Progenitor cell of endocrine pancreas (in vitro differentiated cells): Measurements from ENCODE around the gene PCBP3. TPM values are rescaled to one million over a fixed set of nuclear protein-coding genes. Genes with fewer than 3 reads are reported as not detected.

ENCODE experiments used
- DNase-seq: peaks from one replicate; pipeline ENCODE4 v3.0.0; 2021; ENCODE audit warnings: low spot score; ENCODE audit not compliant: unreplicated experiment
- H3K27ac Mint-ChIP-seq: 2 replicates; pipeline ENCODE4 v1.8.0; 2021; ENCODE audit warnings: mild to moderate bottlenecking, moderate library complexity, mixed read lengths
- H3K27me3 Mint-ChIP-seq: 2 replicates; pipeline ENCODE4 v1.8.0; 2021; ENCODE audit warnings: mixed read lengths
- H3K36me3 Mint-ChIP-seq: 2 replicates; pipeline ENCODE4 v1.8.0; 2022; ENCODE audit warnings: mixed read lengths; ENCODE audit not compliant: insufficient read depth
- H3K4me1 Mint-ChIP-seq: 2 replicates; pipeline ENCODE4 v1.8.0; 2021; ENCODE audit warnings: low read depth, mixed read lengths
- H3K4me3 Mint-ChIP-seq: 2 replicates; pipeline ENCODE4 v1.8.0; 2021; ENCODE audit warnings: low read depth, mild to moderate bottlenecking, moderate library complexity, mixed read lengths
- H3K9me3 Mint-ChIP-seq: 2 replicates; pipeline ENCODE4 v1.8.0; 2021; ENCODE audit warnings: low read depth, mixed read lengths
- total RNA-seq: library from RNA; stranded (reverse); gene quantifications from 2 replicates; pipeline ENCODE4 v1.2.1, GENCODE V29; 2021
- TF ChIP-seq, protein P1 (sequence below): fragments of 200-600 bp; sonication (generic); IDR thresholded peaks from one replicate; pipeline ENCODE4 v1.5.0; 2021; ENCODE audit warnings: antibody characterized with exemption, mild to moderate bottlenecking; ENCODE audit not compliant: unreplicated experiment

PCBP3 gene
- total RNA-seq, 1 donor from 2014 or later, result 3.7 TPM

DNA sequence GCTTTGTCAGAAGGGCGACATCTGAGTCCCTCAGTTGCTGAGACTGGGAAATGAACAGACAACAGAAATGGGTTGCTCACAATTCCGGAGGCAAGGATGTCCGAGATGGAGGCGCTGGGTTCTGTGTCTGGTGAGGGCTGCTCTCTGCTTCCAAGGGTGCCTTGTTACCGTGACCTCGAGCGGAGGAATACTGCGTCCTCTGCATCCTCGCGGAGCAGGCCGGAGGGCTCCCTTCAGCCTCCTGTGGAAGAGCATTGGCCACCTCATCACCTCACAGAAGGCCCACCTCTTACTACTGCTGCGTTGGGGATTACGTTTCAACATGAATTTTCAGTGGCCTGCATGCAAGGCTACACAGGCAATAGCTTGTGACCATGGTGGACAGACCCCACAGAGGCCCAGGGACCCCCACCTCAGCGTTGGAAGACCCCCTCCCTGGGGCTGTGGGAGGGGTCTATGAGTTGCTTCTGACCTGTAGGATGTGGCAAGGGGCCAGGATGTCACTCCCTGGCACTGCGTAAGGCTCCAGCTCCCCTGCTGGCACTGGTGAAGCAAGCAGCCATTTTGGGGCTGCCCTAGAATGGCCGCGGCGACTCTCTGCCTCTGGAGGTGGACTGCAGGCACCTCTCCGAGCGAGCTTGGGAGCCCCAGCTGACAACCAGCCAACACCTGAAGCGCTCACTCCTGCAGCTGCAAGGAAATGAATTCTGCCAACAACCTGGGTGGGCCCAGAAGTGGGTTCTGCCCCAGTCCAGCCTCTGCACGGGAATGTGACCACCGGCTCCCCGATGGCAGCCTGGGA is 301.7 kb downstream of the PCBP3 start:
- TF ChIP-seq, protein P1, sequence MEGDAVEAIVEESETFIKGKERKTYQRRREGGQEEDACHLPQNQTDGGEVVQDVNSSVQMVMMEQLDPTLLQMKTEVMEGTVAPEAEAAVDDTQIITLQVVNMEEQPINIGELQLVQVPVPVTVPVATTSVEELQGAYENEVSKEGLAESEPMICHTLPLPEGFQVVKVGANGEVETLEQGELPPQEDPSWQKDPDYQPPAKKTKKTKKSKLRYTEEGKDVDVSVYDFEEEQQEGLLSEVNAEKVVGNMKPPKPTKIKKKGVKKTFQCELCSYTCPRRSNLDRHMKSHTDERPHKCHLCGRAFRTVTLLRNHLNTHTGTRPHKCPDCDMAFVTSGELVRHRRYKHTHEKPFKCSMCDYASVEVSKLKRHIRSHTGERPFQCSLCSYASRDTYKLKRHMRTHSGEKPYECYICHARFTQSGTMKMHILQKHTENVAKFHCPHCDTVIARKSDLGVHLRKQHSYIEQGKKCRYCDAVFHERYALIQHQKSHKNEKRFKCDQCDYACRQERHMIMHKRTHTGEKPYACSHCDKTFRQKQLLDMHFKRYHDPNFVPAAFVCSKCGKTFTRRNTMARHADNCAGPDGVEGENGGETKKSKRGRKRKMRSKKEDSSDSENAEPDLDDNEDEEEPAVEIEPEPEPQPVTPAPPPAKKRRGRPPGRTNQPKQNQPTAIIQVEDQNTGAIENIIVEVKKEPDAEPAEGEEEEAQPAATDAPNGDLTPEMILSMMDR, result no peak
- Mint-ChIP-seq H3K27me3 (peaks cover 6% of the 10 kb centered on the region), H3K4me3 (no peak overlapping the region), H3K27ac (no peak overlapping the region), H3K36me3 (no peaks in the 10 kb centered on the region), H3K9me3 (no peaks in the 10 kb centered on the region), H3K4me1 (no peaks in the 10 kb centered on the region)
- DNase-seq, result no peak

DNA sequence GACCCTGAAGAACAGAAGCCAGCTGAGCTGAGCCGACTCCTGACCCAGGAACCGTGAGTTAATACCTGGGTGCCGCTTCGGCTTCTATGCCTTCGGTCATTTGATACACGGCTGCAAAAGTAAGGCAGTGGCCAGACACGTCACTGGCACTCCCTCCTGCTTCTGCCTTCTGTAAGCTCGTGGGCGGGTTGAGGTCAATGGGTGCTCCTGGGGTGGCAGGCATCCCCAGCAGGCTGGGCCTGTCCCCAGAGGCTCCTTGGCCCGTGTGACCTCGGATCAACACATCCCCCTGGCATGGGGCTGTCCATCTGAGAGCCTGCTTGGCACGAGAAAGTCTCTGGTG is 302.3 kb downstream of the PCBP3 start:
- no peak for DNase-seq
- Mint-ChIP-seq H3K27me3 (peaks cover 7% of the 10 kb centered on the region), H3K4me3 (no peak overlapping the region), H3K4me1 (no peaks in the 10 kb centered on the region), H3K9me3 (no peaks in the 10 kb centered on the region), H3K36me3 (no peaks in the 10 kb centered on the region), H3K27ac (no peak overlapping the region)
- TF ChIP-seq, protein P1, result no peak

DNA sequence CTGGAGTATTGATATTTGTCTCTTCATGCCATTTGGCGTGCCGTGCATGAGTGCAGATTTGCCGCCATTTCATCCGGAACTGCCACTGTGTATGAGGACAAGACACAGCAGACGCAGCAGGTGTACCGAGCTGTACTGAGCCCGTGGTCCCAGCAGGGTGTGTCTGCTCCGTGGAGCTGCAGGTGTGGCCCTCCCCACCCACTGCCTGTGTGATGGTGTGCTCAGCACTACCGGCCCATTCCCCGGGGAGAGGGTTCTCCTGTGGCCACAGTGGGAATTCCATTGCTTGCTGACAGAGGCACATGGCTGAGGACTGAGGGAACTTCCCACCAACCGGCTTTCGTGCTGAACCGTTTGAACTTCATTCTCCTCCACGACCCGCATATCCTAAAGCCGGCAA is 303.8 kb downstream of the PCBP3 start:
- TF ChIP-seq, protein P1, result no peak
- H3K4me1 Mint-ChIP-seq, result no peaks in the 10 kb centered on the region
- H3K27me3 Mint-ChIP-seq, result peaks cover 9% of the 10 kb centered on the region
- H3K4me3 Mint-ChIP-seq, result no peak overlapping the region
- no peak overlapping the region for H3K27ac Mint-ChIP-seq
- DNase-seq, result no peak
- H3K9me3 Mint-ChIP-seq, result no peaks in the 10 kb centered on the region
- no peaks in the 10 kb centered on the region for H3K36me3 Mint-ChIP-seq

DNA sequence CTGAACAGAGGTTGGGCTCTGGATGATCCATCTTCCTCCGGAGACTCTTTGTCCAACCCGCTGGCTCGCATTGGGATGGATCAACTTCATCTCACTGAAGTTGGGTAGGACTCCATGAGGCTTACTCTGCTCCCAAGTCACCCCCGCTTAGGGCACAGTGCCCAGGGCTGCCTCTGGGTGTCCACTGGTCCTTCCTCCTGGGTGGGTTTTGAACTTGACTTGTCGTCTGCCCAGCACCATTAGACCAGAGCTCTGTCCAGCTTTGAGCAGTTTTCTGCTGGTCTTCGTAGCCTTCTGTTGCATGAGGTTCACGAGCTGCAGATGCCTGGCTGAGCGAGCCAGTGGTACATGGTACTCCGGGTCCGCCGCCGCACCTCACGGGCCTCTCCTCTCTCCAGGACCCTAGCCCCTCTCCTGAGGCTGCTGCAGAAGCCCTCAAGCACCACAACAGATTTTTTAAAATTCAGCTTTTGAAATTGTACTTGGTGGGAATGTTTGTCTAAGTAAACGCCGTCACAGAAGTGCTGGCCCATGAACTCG is 304.3 kb downstream of the PCBP3 start:
- Mint-ChIP-seq H3K4me1 (no peaks in the 10 kb centered on the region), H3K4me3 (no peak overlapping the region)

DNA sequence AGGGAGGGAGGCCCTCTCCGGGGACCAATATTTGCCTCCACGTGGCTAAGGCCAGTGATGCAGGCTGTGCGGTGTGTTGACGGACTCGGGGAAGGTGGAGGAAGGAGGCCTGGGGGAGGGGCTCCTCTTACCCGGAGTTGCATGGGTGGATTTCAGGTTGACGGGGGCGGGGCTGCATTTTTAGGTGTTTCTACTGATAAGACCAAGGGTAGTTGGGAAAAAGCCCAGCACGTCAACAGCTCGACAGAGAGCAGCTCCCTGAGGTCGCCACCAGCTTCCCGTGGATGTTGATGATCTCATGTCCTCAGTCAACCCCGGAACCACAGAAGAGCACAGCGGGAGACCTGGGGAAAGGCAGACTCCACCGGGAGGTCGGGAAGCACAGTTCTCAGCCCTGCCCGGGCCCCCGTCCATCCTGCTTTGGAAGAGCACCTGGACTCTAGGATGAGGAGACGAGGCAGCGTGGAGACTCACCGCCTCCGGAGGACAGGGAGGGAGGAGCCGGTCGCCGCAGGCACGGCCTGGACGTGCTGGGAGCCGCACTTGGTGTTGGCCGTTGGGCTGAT is 305.1 kb downstream of the PCBP3 start:
- Mint-ChIP-seq H3K36me3 (no peaks in the 10 kb centered on the region), H3K27me3 (peaks cover 9% of the 10 kb centered on the region), H3K4me1 (peaks cover 4% of the 10 kb centered on the region), H3K4me3 (no peak overlapping the region), H3K27ac (peak overlapping the region; percentile 59), H3K9me3 (peaks cover 4% of the 10 kb centered on the region)
- no peak for DNase-seq
- TF ChIP-seq, protein P1, result no peak

More for the DNA sequence above, 304.3 kb downstream of the PCBP3 start:
- Mint-ChIP-seq H3K27me3 (peaks cover 9% of the 10 kb centered on the region), H3K36me3 (no peaks in the 10 kb centered on the region), H3K27ac (no peak overlapping the region), H3K9me3 (peaks cover 1% of the 10 kb centered on the region)
- DNase-seq, result no peak
- TF ChIP-seq, protein P1, result no peak
